Measurements from ENCODE around the gene MME.

Gene MME

DNA sequence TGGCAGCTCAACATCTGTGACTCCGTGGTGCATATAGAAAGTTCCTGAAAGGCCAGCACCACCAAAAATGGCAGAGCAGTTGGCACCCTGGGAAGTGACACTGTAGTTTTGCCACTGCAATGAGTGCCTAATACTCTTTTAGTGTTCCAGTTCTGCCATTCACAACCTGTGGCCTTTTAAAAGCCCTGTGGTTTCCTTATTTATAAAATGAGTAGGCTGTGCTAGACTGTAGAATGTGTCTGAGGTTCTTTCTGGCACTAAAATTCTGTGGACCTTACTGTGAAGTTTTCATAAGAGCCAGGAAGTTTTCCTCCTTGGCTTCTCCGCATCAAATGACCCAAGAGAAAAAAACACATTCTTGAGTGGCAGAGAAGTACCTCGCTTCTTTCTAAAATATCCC, 74.1 kb downstream of the MME start:
- Histone ChIP-seq H2BK15ac (ENCODE audit: low read depth, poor library complexity, severe bottlenecking) (no peak overlapping the region), H3K27ac (ENCODE audit: low read length, poor library complexity, severe bottlenecking) (no peak overlapping the region), H3K14ac (ENCODE audit: low read length in 2 of 2) (no peak overlapping the region), H3K9ac (ENCODE audit: low read length) (peak overlapping the region; percentile 24), H2BK12ac (ENCODE audit: low read length in 2 of 2) (no peak overlapping the region), H3K79me1 (replicated peaks; ENCODE audit: low read length, poor library complexity, severe bottlenecking) (no peaks in the 10 kb centered on the region), H2BK120ac (ENCODE audit: low read depth, low read length) (no peak overlapping the region), H3K27me3 (ENCODE audit: control insufficient read depth in 1 of 2, insufficient read depth in 1 of 2, low read length in 2 of 2) (no peaks in the 10 kb centered on the region), H2AK5ac (ENCODE audit: low read length, severe bottlenecking) (no peak overlapping the region), H3K9me3 (ENCODE audit: control insufficient read depth, low read length) (no peaks in the 10 kb centered on the region), H2BK5ac (ENCODE audit: low read depth, low read length, poor library complexity, severe bottlenecking) (no peak overlapping the region), H4K91ac (ENCODE audit: low read length) (no peak overlapping the region), H3K36me3 (ENCODE audit: control insufficient read depth in 1 of 2, insufficient read depth in 2 of 2, low read depth in 1 of 2, low read length in 2 of 2) (peaks cover 0 to 100% of the 10 kb centered on the region in 2 experiments), H4K8ac (ENCODE audit: low read length) (no peak overlapping the region), H3K4me1 (ENCODE audit: control insufficient read depth, insufficient read depth, low read depth, low read length) (no peaks in the 10 kb centered on the region), H3K4me2 (ENCODE audit: low read length, poor library complexity, severe bottlenecking) (no peak overlapping the region), H3K4ac (ENCODE audit: low read depth in 1 of 2, low read length in 2 of 2) (no peak overlapping the region), H2AFZ (ENCODE audit: low read depth, low read length) (no peak overlapping the region), H3K4me3 (ENCODE audit: insufficient read depth in 1 of 2, low read depth in 1 of 2, low read length in 2 of 2) (no peak overlapping the region), H3K18ac (ENCODE audit: low read depth in 1 of 2, low read length in 2 of 2) (no peak overlapping the region), H3K23ac (ENCODE audit: low read length in 2 of 2) (no peak overlapping the region)
- 97% methylated on average over 3 of the region's 3 CpGs for WGBS
- DNase-seq, result peak; percentile 36

DNA sequence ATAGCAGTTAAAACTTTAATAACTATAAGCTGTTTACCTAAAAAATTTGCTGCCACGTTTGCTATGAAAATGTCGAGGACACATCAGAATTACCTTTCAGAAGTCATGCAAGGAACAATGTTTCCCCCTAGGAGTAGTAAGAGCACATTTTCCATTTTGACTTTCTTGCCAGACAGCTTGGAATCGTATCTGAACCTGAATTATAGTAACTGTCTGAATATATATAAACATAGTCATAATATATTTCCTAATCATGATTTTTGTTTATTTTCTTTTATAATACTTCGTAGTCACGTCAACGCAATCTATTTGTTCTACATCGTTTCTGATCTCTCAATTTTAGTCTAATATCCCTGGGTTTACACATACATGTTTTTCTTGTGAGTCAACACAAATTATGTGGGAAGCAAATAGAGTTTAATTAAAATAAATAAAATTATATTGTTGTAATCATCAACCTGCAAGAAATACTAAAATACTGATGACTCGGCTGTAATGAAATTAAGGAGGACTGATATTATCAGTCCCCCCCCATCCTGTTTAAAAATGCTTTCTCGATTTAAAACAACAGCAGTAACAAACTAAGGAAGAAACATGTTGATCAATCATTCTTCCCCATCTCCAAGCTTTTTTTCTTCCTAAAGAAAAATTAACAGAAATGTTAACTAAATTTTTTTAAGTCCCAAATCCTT, 78.4 kb downstream of the MME start:
- no peaks in the 10 kb centered on the region for H3K79me1 ChIP-seq (replicated peaks; ENCODE audit: low read length, poor library complexity, severe bottlenecking)
- no peak overlapping the region for H3K4ac ChIP-seq (ENCODE audit: low read depth in 1 of 2, low read length in 2 of 2)
- no peak overlapping the region for H4K8ac ChIP-seq (ENCODE audit: low read length)
- peaks cover 3% of the 10 kb centered on the region for H3K4me1 ChIP-seq (ENCODE audit: control insufficient read depth, insufficient read depth, low read depth, low read length)
- no peak overlapping the region for H2BK120ac ChIP-seq (ENCODE audit: low read depth, low read length)
- no peak for DNase-seq
- H3K4me3 ChIP-seq (ENCODE audit: insufficient read depth in 1 of 2, low read depth in 1 of 2, low read length in 2 of 2), result no peak overlapping the region
- no peak overlapping the region for H2BK5ac ChIP-seq (ENCODE audit: low read depth, low read length, poor library complexity, severe bottlenecking)
- no peak overlapping the region for H3K23ac ChIP-seq (ENCODE audit: low read length in 2 of 2)
- no peak overlapping the region for H2AK5ac ChIP-seq (ENCODE audit: low read length, severe bottlenecking)
- no peak overlapping the region for H3K27ac ChIP-seq (ENCODE audit: low read length, poor library complexity, severe bottlenecking)
- H4K91ac ChIP-seq (ENCODE audit: low read length), result no peak overlapping the region
- H3K9me3 ChIP-seq (ENCODE audit: control insufficient read depth, low read length), result no peaks in the 10 kb centered on the region
- H2BK15ac ChIP-seq (ENCODE audit: low read depth, poor library complexity, severe bottlenecking), result no peak overlapping the region
- no peak overlapping the region for H2BK12ac ChIP-seq (ENCODE audit: low read length in 2 of 2)
- H2AFZ ChIP-seq (ENCODE audit: low read depth, low read length), result no peak overlapping the region
- H3K14ac ChIP-seq (ENCODE audit: low read length in 2 of 2), result no peak overlapping the region
- H3K9ac ChIP-seq (ENCODE audit: low read length), result no peak overlapping the region
- H3K36me3 ChIP-seq (ENCODE audit: control insufficient read depth in 1 of 2, insufficient read depth in 2 of 2, low read depth in 1 of 2, low read length in 2 of 2), result peaks cover 0 to 97% of the 10 kb centered on the region in 2 experiments
- H3K4me2 ChIP-seq (ENCODE audit: low read length, poor library complexity, severe bottlenecking), result no peak overlapping the region
- H3K27me3 ChIP-seq (ENCODE audit: control insufficient read depth in 1 of 2, insufficient read depth in 1 of 2, low read length in 2 of 2), result no peaks in the 10 kb centered on the region
- 93% methylated on average over 8 of the region's 9 CpGs for WGBS
- no peak overlapping the region for H3K18ac ChIP-seq (ENCODE audit: low read depth in 1 of 2, low read length in 2 of 2)

DNA sequence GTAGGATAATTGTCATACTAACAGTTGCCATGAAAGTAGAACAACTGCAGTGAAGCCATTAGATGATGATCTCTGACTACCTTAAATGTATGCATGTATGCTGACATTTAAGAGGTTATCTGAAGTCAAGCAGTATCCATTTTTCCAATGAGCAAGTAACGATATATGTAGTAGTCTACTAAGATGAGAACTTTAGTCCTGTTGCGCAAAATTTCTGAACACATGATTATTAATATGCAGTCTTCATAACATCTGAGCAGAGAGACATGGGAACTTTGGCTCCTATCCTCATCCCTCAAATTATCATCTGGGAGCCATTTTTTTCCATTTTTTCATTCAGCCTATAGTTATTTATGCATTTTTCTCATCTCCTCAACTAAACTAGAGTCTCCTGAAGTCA, 79.2 kb downstream of the MME start:
- H4K91ac ChIP-seq (ENCODE audit: low read length), result no peak overlapping the region
- DNase-seq, result no peak

GRCh38 chr3:155161640-155162292, 81.6 kb downstream of the MME start:
- Histone ChIP-seq H3K4me3 (ENCODE audit: insufficient read depth in 1 of 2, low read depth in 1 of 2, low read length in 2 of 2) (no peak overlapping the region), H2AFZ (ENCODE audit: low read depth, low read length) (no peak overlapping the region), H3K4ac (ENCODE audit: low read depth in 1 of 2, low read length in 2 of 2) (no peak overlapping the region), H2BK12ac (ENCODE audit: low read length in 2 of 2) (no peak overlapping the region), H2BK5ac (ENCODE audit: low read depth, low read length, poor library complexity, severe bottlenecking) (no peak overlapping the region), H2BK15ac (ENCODE audit: low read depth, poor library complexity, severe bottlenecking) (no peak overlapping the region), H3K23ac (ENCODE audit: low read length in 2 of 2) (no peak overlapping the region), H2AK5ac (ENCODE audit: low read length, severe bottlenecking) (no peak overlapping the region), H3K18ac (ENCODE audit: low read depth in 1 of 2, low read length in 2 of 2) (no peak overlapping the region), H3K4me2 (ENCODE audit: low read length, poor library complexity, severe bottlenecking) (no peak overlapping the region), H4K8ac (ENCODE audit: low read length) (no peak overlapping the region), H4K91ac (ENCODE audit: low read length) (no peak overlapping the region), H3K9me3 (ENCODE audit: control insufficient read depth, low read length) (no peaks in the 10 kb centered on the region), H3K27me3 (ENCODE audit: control insufficient read depth in 1 of 2, insufficient read depth in 1 of 2, low read length in 2 of 2) (no peaks in the 10 kb centered on the region), H3K79me1 (replicated peaks; ENCODE audit: low read length, poor library complexity, severe bottlenecking) (no peaks in the 10 kb centered on the region), H3K14ac (ENCODE audit: low read length in 2 of 2) (no peak overlapping the region), H2BK120ac (ENCODE audit: low read depth, low read length) (no peak overlapping the region), H3K4me1 (ENCODE audit: control insufficient read depth, insufficient read depth, low read depth, low read length) (peaks cover 3% of the 10 kb centered on the region), H3K9ac (ENCODE audit: low read length) (no peak overlapping the region), H3K36me3 (ENCODE audit: control insufficient read depth in 1 of 2, insufficient read depth in 2 of 2, low read depth in 1 of 2, low read length in 2 of 2) (peaks cover 0 to 97% of the 10 kb centered on the region in 2 experiments), H3K27ac (ENCODE audit: low read length, poor library complexity, severe bottlenecking) (no peak overlapping the region)
- DNase-seq, result no peak
- 89% methylated on average over 3 of the region's 4 CpGs for WGBS

More for the DNA sequence above, 79.2 kb downstream of the MME start:
- no peaks in the 10 kb centered on the region for H3K27me3 ChIP-seq (ENCODE audit: control insufficient read depth in 1 of 2, insufficient read depth in 1 of 2, low read length in 2 of 2)
- WGBS, result 100% methylated on average over 1 of the region's 2 CpGs
- H3K9ac ChIP-seq (ENCODE audit: low read length), result no peak overlapping the region
- H3K14ac ChIP-seq (ENCODE audit: low read length in 2 of 2), result no peak overlapping the region
- H3K4me3 ChIP-seq (ENCODE audit: insufficient read depth in 1 of 2, low read depth in 1 of 2, low read length in 2 of 2), result no peak overlapping the region
- H3K79me1 ChIP-seq (replicated peaks; ENCODE audit: low read length, poor library complexity, severe bottlenecking), result no peaks in the 10 kb centered on the region
- no peak overlapping the region for H3K27ac ChIP-seq (ENCODE audit: low read length, poor library complexity, severe bottlenecking)
- H3K4me2 ChIP-seq (ENCODE audit: low read length, poor library complexity, severe bottlenecking), result no peak overlapping the region
- no peak overlapping the region for H2BK120ac ChIP-seq (ENCODE audit: low read depth, low read length)
- no peak overlapping the region for H3K18ac ChIP-seq (ENCODE audit: low read depth in 1 of 2, low read length in 2 of 2)
- H2BK15ac ChIP-seq (ENCODE audit: low read depth, poor library complexity, severe bottlenecking), result no peak overlapping the region
- no peak overlapping the region for H2AK5ac ChIP-seq (ENCODE audit: low read length, severe bottlenecking)
- no peak overlapping the region for H2AFZ ChIP-seq (ENCODE audit: low read depth, low read length)
- no peaks in the 10 kb centered on the region for H3K9me3 ChIP-seq (ENCODE audit: control insufficient read depth, low read length)
- no peak overlapping the region for H4K8ac ChIP-seq (ENCODE audit: low read length)
- peaks cover 0 to 97% of the 10 kb centered on the region in 2 experiments for H3K36me3 ChIP-seq (ENCODE audit: control insufficient read depth in 1 of 2, insufficient read depth in 2 of 2, low read depth in 1 of 2, low read length in 2 of 2)
- H3K4me1 ChIP-seq (ENCODE audit: control insufficient read depth, insufficient read depth, low read depth, low read length), result peaks cover 3% of the 10 kb centered on the region
- H3K4ac ChIP-seq (ENCODE audit: low read depth in 1 of 2, low read length in 2 of 2), result no peak overlapping the region
- no peak overlapping the region for H2BK12ac ChIP-seq (ENCODE audit: low read length in 2 of 2)
- H3K23ac ChIP-seq (ENCODE audit: low read length in 2 of 2), result no peak overlapping the region
- H2BK5ac ChIP-seq (ENCODE audit: low read depth, low read length, poor library complexity, severe bottlenecking), result no peak overlapping the region

All from mesenchymal stem cell (in vitro differentiated cells and primary cell).